HG03439 (cell line): ENCODE measurements around the gene IFNL4.
"Not testable (repeated sequence)": the region's sequence is repeated elsewhere in the genome, so short reads cannot be mapped to it uniquely, and the experiment has no call there.

Experiments used
- ATAC-seq: cut with Tn5 transposase; IDR thresholded peaks from one replicate; pipeline ENCODE4 v1.9.1; 2021; ENCODE audit warnings: mild to moderate bottlenecking, moderate library complexity; ENCODE audit not compliant: unreplicated experiment

The IFNL4 gene

DNA sequence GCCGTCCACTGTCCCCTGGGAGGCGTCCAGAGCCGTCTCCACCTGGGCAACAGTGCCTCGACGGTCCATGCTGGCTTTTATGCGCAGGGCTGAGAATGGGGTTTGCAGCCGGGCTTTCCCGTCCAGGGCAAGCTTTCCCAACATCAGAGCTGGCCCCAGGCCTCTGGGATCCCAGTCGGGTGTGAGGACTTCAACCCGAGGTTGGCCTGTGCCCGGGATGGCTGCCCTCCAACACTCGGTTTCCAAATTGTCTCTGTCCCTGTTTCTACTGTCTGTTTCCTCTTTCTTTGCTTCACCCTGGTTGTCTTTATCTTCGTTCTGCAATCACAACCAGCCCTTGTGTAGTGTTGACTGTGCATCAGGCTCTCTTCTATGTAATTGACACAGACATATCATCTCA lies at the start of gene IFNL4:
IFNL4 (minus strand) TSS at position 51 of the 400 bp plus-strand sequence.
- ATAC-seq = no peak

DNA sequence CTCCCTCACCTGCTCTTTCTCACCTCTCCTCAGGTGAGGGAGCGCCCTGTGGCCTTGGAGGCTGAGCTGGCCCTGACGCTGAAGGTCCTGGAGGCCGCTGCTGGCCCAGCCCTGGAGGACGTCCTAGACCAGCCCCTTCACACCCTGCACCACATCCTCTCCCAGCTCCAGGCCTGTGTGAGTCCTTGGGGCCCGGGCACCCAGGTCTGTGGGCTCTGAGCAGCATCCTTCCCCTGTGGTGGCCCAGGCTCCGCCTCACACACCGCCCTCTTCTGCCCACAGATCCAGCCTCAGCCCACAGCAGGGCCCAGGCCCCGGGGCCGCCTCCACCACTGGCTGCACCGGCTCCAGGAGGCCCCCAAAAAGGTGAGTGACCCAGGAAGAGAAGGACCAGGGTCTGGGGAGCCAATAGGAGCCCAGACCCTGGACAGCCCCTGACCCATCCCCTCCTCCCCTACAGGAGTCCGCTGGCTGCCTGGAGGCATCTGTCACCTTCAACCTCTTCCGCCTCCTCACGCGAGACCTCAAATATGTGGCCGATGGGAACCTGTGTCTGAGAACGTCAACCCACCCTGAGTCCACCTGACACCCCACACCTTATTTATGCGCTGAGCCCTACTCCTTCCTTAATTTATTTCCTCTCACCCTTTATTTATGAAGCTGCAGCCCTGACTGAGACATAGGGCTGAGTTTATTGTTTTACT lies 49.4 kb upstream of the IFNL4 start:
- ATAC-seq = no peak

- no peak for ATAC-seq
Measured at GRCh38 chr19:39296906-39297305, 48.2 kb upstream of the IFNL4 start.

- no peak for ATAC-seq
Measured at GRCh38 chr19:39296055-39296645, 47.5 kb upstream of the IFNL4 start, which contains the start of gene IFNL1. Gene IFNL1 (plus strand): TSS chr19:39296407. CDS start chr19:39296422, 15 bp downstream.

DNA sequence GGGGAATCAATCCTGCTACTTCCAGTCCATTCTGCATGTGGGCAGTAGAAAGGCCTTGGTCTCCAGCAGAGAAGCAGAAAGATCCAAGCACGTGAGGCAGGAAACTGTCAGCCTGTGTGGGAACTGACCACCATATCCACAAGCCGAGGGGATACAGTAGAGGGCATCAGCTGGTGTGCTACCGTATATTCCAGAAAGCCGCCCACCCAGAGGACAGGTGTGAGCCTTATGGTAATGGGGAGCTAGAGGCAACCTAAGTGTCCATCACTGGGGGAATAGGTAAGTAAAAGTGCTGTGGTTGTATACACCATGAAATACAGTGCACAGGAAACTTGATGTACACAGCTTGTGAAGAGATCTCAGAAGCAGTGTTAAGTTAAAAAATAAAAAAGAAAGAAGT lies 44.7 kb upstream of the IFNL4 start:
- no peak for ATAC-seq

DNA sequence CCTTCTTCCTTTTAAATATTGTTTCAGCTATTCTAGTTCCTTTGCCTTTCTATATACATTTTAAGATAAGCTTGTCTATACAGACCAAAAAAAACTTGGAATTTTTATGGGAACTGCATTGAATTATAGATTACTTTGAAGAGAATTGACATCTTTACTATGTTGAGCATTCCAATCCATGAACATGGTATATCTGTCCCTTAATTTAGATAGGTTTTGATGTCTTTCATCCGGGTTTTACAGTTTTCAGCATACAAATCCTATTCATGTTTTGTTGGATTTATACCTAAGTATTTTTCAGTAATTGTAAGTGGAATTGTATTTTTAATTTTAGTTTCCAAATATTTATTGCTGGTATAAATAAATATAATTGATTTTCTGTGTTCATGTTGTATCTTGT lies 35.4 kb upstream of the IFNL4 start:
- no peak for ATAC-seq

DNA sequence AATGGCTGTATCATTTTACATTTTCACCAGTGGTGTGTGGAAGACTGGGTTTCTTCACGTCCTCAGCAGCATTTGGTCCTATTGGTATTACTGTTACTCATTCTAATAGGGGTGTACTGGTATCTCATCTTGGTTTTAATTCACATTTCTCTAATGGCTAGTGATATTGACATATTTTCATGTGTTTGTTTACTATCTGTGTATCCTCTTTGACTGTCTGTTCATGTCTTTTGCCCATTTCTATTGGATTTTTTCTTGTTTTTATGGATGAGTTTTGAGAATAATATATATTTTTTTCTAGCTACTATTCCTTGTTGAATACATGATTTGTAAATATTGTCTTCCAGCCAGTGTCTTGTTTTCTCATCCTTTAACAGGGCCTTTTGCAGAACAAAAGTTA lies 33.4 kb upstream of the IFNL4 start:
- no peak for ATAC-seq

DNA sequence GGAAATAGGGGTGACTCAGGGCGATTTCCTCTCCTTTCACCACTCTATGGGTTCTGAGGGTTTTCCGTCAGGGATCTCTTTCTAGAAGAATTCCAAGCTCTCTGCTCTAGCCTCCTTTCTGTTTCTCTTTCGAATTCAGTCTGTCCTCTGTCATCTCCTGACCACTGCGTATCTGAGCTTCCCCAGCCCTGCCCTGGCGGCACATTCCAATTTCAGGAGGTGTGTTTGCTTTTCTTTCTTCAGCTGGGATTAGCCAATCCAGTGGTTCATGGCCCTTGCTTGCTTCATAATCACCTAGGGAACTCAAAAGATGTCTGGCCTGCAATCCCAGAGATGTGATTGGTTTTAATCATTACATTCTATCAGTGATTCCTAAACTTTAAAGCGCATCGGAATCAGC lies 28.9 kb upstream of the IFNL4 start:
- no peak for ATAC-seq

DNA sequence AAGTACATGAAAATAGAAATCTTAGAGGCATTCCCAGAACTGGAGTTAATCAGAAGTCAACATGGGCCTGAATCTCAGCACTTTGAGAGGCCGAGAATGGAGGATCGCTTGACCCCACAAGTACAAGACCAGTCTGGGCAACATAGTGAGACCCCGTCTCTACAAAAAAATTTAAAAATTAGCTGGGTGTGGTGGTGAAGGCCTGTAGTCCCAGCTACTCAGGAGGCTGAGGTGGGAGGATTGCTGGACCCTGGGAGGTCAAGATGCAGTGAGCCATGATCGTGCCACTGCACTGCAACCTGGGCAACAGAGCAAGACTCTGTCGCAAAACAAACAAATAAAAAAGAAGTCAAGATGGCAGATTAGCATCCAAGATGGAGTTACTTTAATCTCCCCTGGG lies 28.1 kb upstream of the IFNL4 start:
- ATAC-seq = no peak

GRCh38 chr19:39275578-39275977 lies 26.9 kb upstream of the IFNL4 start:
- no peak for ATAC-seq

DNA sequence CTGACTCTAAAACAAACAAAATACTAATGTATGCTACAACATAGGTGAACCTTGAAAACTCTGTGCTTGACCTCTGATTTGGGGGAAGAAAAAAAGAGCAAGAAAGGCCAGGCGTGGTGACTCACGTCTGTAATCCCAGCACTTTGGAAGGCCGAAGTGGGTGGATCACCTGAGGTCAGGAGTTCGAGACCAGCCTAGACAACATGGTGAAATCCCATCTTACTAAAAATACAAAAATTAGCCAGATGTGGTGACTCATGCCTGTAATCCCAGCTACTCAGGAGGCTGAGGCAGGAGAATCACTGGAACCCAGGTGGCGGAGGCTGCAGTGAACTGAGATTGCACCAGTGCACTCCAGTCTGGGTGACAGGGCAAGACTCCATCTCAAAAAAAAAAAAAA lies 25.2 kb upstream of the IFNL4 start:
- ATAC-seq = not testable (repeated sequence)

DNA sequence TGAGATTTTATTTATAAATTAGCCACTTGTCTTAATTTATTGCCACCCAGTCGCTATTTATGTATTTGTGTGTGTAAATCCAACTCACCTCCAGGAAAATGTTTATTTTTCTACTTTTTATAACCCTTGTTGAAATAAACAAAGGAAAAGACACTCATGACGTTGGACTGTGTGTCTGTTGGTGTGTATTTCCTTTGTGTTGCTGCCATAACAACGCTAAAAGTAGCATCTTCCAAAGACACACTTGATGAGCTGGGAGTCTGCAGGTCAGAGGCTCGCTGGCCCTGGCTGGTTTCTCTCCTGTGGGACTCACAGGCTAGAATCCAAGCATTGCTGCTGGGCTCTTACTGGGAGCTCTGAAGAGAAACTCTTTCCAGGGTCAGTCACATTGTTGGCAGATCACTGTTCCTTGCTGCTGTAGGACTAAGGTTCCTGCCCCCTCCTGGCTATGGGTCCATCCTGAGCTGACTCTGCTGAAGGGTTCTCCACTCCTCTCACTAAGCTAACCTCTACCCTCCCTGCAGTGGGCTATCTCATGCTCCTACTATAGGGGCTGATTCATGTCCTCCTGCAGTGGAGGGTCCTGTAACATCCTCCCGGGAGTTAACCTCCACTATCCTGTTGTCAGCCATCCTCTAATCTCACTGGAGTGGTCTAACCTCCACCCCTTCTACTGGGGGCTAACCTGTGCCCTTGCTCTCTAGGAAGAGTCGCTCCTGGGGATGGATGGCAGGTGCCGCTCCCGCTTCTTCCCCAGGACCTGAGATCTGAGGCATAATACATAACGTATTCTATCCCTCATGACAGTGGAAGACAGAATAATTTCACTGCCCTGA lies 21.6 kb upstream of the IFNL4 start:
- ATAC-seq = no peak

- ATAC-seq = not testable (repeated sequence)
Measured at GRCh38 chr19:39269369-39269768, 20.7 kb upstream of the IFNL4 start.

DNA sequence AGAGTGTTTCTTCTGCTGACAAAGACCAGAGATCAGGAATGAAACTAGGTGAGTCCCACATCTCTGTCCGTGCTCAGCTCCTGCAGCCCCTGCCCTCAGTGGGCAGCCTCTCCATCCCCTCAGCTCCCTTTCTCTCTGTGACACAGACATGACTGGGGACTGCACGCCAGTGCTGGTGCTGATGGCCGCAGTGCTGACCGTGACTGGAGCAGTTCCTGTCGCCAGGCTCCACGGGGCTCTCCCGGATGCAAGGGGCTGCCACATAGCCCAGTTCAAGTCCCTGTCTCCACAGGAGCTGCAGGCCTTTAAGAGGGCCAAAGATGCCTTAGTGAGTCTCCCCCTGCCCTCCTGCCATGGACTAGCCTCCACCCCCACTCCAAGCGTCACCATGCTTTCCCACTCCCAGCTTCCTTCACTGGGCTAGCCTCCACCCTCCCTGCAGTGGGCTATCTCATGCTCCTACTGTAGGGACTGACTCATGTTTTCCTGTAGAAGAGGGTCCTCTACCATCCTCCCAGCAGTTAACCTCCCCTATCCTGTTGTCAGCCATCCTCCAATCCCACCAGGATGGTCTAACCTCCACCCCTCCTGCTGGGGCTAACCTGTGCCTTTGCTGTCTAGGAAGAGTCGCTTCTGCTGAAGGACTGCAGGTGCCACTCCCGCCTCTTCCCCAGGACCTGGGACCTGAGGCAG lies 20.0 kb upstream of the IFNL4 start:
- ATAC-seq = not testable (repeated sequence)

- ATAC-seq = not testable (repeated sequence)
Measured at GRCh38 chr19:39268085-39268484, 19.4 kb upstream of the IFNL4 start, which contains the start of gene IFNL2. Gene IFNL2 (plus strand): TSS chr19:39268396. CDS start chr19:39268569, 173 bp downstream.

- ATAC-seq = no peak
Measured at GRCh38 chr19:39265321-39265916, 16.8 kb upstream of the IFNL4 start.

GRCh38 chr19:39264306-39265290 lies 15.9 kb upstream of the IFNL4 start:
- ATAC-seq = no peak

GRCh38 chr19:39263912-39264305 lies 15.3 kb upstream of the IFNL4 start:
- ATAC-seq = no peak

DNA sequence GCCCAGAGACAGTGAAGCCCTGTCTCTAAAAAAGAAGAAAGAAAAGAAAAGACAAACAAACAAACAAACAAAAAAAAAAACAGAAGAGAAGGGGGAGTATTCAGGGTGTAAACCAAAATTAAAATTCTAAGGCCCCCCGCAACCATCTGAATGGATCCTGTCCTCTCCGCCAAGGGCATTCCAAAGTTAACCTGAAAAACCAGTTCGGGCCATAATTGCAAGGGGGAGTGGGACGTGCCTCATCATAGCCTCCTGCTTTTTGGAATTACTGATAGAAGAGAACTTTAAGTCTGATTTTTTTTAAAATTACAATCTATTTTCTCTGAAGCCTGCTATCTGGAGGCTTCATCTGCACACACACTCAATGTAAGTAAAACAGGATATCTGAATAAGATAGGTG lies 13.8 kb upstream of the IFNL4 start:
- no peak for ATAC-seq
